ENCODE results near the gene STT3A. TPM values are rescaled to one million over a fixed set of nuclear protein-coding genes. Genes with fewer than 3 reads are reported as not detected.

STT3A gene
- total RNA-seq, 3 donors from 2014 or later (not counting 1 experiment from before 2014, with no cell fraction given) = 56.7 to 63.5 (median 62.6) TPM

GRCh38 chr11:125552927-125553326, 39.7 kb upstream of the STT3A start:
- Histone ChIP-seq H3K4me1 (ENCODE audit: control insufficient read depth, insufficient read depth, low read length) (no peaks in the 10 kb centered on the region), H3K27me3 (ENCODE audit: control insufficient read depth, insufficient read depth, low read length) (no peaks in the 10 kb centered on the region), H3K27ac (ENCODE audit: low read length) (no peak overlapping the region), H3K36me3 (ENCODE audit: control insufficient read depth, insufficient read depth, low read length) (no peaks in the 10 kb centered on the region), H3K9me3 (ENCODE audit: control insufficient read depth, insufficient read depth, low read length) (peaks cover 28% of the 10 kb centered on the region), H3K4me3 (ENCODE audit: low read length) (no peak overlapping the region)
- Mint-ChIP-seq H3K4me3 (no peak overlapping the region), H3K27me3 (ENCODE audit: low read depth in 2 of 2) (no peaks in the 10 kb centered on the region), H3K9me3 (peaks cover 5 to 13% of the 10 kb centered on the region in 2 donors), H3K27ac (no peak overlapping the region), H3K36me3 (peaks cover 22% of the 10 kb centered on the region), H3K4me1 (no peaks in the 10 kb centered on the region)
- no peak for DNase-seq
- intact Hi-C loops (cut with micrococcal nuclease) = no loop called here
- 98% methylated on average over 2 of the region's 2 CpGs for WGBS (ENCODE audit: insufficient coverage)
- ATAC-seq = no peak
- no peak for TF ChIP-seq CTCF (IDR thresholded peaks at IDR 0.05)

- no peak overlapping the region for H3K27ac ChIP-seq (ENCODE audit: low read length)
- intact Hi-C loops (cut with micrococcal nuclease) = no loop called here
- no peaks in the 10 kb centered on the region for H3K27me3 ChIP-seq (ENCODE audit: control insufficient read depth, insufficient read depth, low read length)
- Mint-ChIP-seq H3K27ac (no peak overlapping the region), H3K4me3 (no peak overlapping the region), H3K4me1 (no peaks in the 10 kb centered on the region), H3K9me3 (peaks cover 5 to 13% of the 10 kb centered on the region in 2 donors), H3K36me3 (peaks cover 22% of the 10 kb centered on the region), H3K27me3 (ENCODE audit: low read depth in 2 of 2) (no peaks in the 10 kb centered on the region)
- H3K36me3 ChIP-seq (ENCODE audit: control insufficient read depth, insufficient read depth, low read length) = no peaks in the 10 kb centered on the region
- ATAC-seq = no peak
- no peak overlapping the region for H3K4me3 ChIP-seq (ENCODE audit: low read length)
- no peaks in the 10 kb centered on the region for H3K4me1 ChIP-seq (ENCODE audit: control insufficient read depth, insufficient read depth, low read length)
- no peak for TF ChIP-seq CTCF (IDR thresholded peaks at IDR 0.05)
- 86% methylated on average over 1 of the region's 1 CpG for WGBS (ENCODE audit: insufficient coverage)
- peaks cover 28% of the 10 kb centered on the region for H3K9me3 ChIP-seq (ENCODE audit: control insufficient read depth, insufficient read depth, low read length)
- no peak for DNase-seq
Measured at GRCh38 chr11:125553357-125553756, 39.3 kb upstream of the STT3A start.

GRCh38 chr11:125554038-125554437, 38.6 kb upstream of the STT3A start:
- ATAC-seq (no peak), DNase-seq (no peak)
- Mint-ChIP-seq H3K27ac (no peak overlapping the region), H3K4me3 (no peak overlapping the region), H3K4me1 (no peaks in the 10 kb centered on the region), H3K27me3 (ENCODE audit: low read depth in 2 of 2) (no peaks in the 10 kb centered on the region), H3K9me3 (peaks cover 5 to 13% of the 10 kb centered on the region in 2 donors), H3K36me3 (peaks cover 22% of the 10 kb centered on the region)
- WGBS (ENCODE audit: insufficient coverage) = 86% methylated on average over 3 of the region's 3 CpGs
- Histone ChIP-seq H3K27ac (ENCODE audit: low read length) (no peak overlapping the region), H3K27me3 (ENCODE audit: control insufficient read depth, insufficient read depth, low read length) (no peaks in the 10 kb centered on the region), H3K4me3 (ENCODE audit: low read length) (no peak overlapping the region), H3K4me1 (ENCODE audit: control insufficient read depth, insufficient read depth, low read length) (no peaks in the 10 kb centered on the region), H3K9me3 (ENCODE audit: control insufficient read depth, insufficient read depth, low read length) (peaks cover 28% of the 10 kb centered on the region), H3K36me3 (ENCODE audit: control insufficient read depth, insufficient read depth, low read length) (no peaks in the 10 kb centered on the region)
- no peak for TF ChIP-seq CTCF (IDR thresholded peaks at IDR 0.05)
- intact Hi-C loops (cut with micrococcal nuclease) = no loop called here

GRCh38 chr11:125559888-125560287, 32.8 kb upstream of the STT3A start:
- Histone ChIP-seq H3K36me3 (ENCODE audit: control insufficient read depth, insufficient read depth, low read length) (no peaks in the 10 kb centered on the region), H3K9me3 (ENCODE audit: control insufficient read depth, insufficient read depth, low read length) (peaks cover 3% of the 10 kb centered on the region), H3K27me3 (ENCODE audit: control insufficient read depth, insufficient read depth, low read length) (no peaks in the 10 kb centered on the region), H3K4me3 (ENCODE audit: low read length) (no peak overlapping the region), H3K4me1 (ENCODE audit: control insufficient read depth, insufficient read depth, low read length) (no peaks in the 10 kb centered on the region), H3K27ac (ENCODE audit: low read length) (no peak overlapping the region)
- Mint-ChIP-seq H3K4me1 (no peaks in the 10 kb centered on the region), H3K9me3 (no peaks in the 10 kb centered on the region), H3K36me3 (no peaks in the 10 kb centered on the region), H3K27ac (no peak overlapping the region), H3K4me3 (no peak overlapping the region), H3K27me3 (ENCODE audit: low read depth in 2 of 2) (no peaks in the 10 kb centered on the region)
- TF ChIP-seq CTCF (IDR thresholded peaks at IDR 0.05) = no peak
- 95% methylated on average over 2 of the region's 3 CpGs for WGBS (ENCODE audit: insufficient coverage)
- DNase-seq (no peak), ATAC-seq (no peak)
- intact Hi-C loops (cut with micrococcal nuclease) = no loop called here

Data from natural killer cell (primary cell).